ENCODE data around the gene MTA1.

MTA1 gene

GRCh38 chr14:105431256-105431655 lies 11.6 kb downstream of the MTA1 start:
- no peak for DNase-seq (ENCODE audit: insufficient read length, low spot score)
- TF ChIP-seq POLR2A (IDR thresholded peaks at IDR 0.05; ENCODE audit: low read depth, low read length): no peak
- FAIRE-seq: no peak

GRCh38 chr14:105432657-105433056 lies 13.0 kb downstream of the MTA1 start:
- no peak for TF ChIP-seq POLR2A (IDR thresholded peaks at IDR 0.05; ENCODE audit: low read depth, low read length)
- DNase-seq (ENCODE audit: insufficient read length, low spot score) (no peak), FAIRE-seq (no peak)

GRCh38 chr14:105433161-105433605 lies 13.6 kb downstream of the MTA1 start:
- no peak for FAIRE-seq
- TF ChIP-seq POLR2A (IDR thresholded peaks at IDR 0.05; ENCODE audit: low read depth, low read length): no peak
- DNase-seq (ENCODE audit: insufficient read length, low spot score): no peak

- DNase-seq (ENCODE audit: insufficient read length, low spot score) (no peak), FAIRE-seq (no peak)
- TF ChIP-seq POLR2A (IDR thresholded peaks at IDR 0.05; ENCODE audit: low read depth, low read length): no peak
These were observed 16.8 kb downstream of the MTA1 start for GRCh38 chr14:105436402-105436801.

GRCh38 chr14:105436891-105437722 lies 17.5 kb downstream of the MTA1 start:
- no peak for TF ChIP-seq POLR2A (IDR thresholded peaks at IDR 0.05; ENCODE audit: low read depth, low read length)
- no peak for DNase-seq (ENCODE audit: insufficient read length, low spot score)
- FAIRE-seq: no peak

- FAIRE-seq: no peak
- no peak for TF ChIP-seq POLR2A (IDR thresholded peaks at IDR 0.05; ENCODE audit: low read depth, low read length)
- no peak for DNase-seq (ENCODE audit: insufficient read length, low spot score)
These were observed 18.3 kb downstream of the MTA1 start for GRCh38 chr14:105437723-105438500.

- FAIRE-seq (no peak), DNase-seq (ENCODE audit: insufficient read length, low spot score) (no peak)
- TF ChIP-seq POLR2A (IDR thresholded peaks at IDR 0.05; ENCODE audit: low read depth, low read length): no peak
These were observed 19.6 kb downstream of the MTA1 start for GRCh38 chr14:105439179-105439578.

- FAIRE-seq: no peak
- TF ChIP-seq POLR2A (IDR thresholded peaks at IDR 0.05; ENCODE audit: low read depth, low read length): no peak
- DNase-seq (ENCODE audit: insufficient read length, low spot score): no peak
These were observed 20.3 kb downstream of the MTA1 start for GRCh38 chr14:105439710-105440553.

GRCh38 chr14:105440554-105440900 lies 20.9 kb downstream of the MTA1 start:
- TF ChIP-seq POLR2A (IDR thresholded peaks at IDR 0.05; ENCODE audit: low read depth, low read length): no peak
- FAIRE-seq: no peak
- DNase-seq (ENCODE audit: insufficient read length, low spot score): no peak

- DNase-seq (ENCODE audit: insufficient read length, low spot score) (no peak), FAIRE-seq (no peak)
- TF ChIP-seq POLR2A (IDR thresholded peaks at IDR 0.05; ENCODE audit: low read depth, low read length): no peak
These were observed 21.4 kb downstream of the MTA1 start for GRCh38 chr14:105440992-105441391.

GRCh38 chr14:105442125-105442524 lies 22.5 kb downstream of the MTA1 start:
- FAIRE-seq (no peak), DNase-seq (ENCODE audit: insufficient read length, low spot score) (no peak)
- no peak for TF ChIP-seq POLR2A (IDR thresholded peaks at IDR 0.05; ENCODE audit: low read depth, low read length)

GRCh38 chr14:105442834-105443233 lies 23.2 kb downstream of the MTA1 start:
- DNase-seq (ENCODE audit: insufficient read length, low spot score): no peak
- no peak for TF ChIP-seq POLR2A (IDR thresholded peaks at IDR 0.05; ENCODE audit: low read depth, low read length)
- FAIRE-seq: no peak

GRCh38 chr14:105444859-105445258 lies 25.2 kb downstream of the MTA1 start:
- TF ChIP-seq POLR2A (IDR thresholded peaks at IDR 0.05; ENCODE audit: low read depth, low read length): no peak
- DNase-seq (ENCODE audit: insufficient read length, low spot score): no peak
- no peak for FAIRE-seq

GRCh38 chr14:105445290-105445689 lies 25.7 kb downstream of the MTA1 start:
- no peak for TF ChIP-seq POLR2A (IDR thresholded peaks at IDR 0.05; ENCODE audit: low read depth, low read length)
- DNase-seq (ENCODE audit: insufficient read length, low spot score): no peak
- FAIRE-seq: no peak
